ENCODE results near the gene CREM. TPM values are rescaled to one million over a fixed set of nuclear protein-coding genes. Genes with fewer than 3 reads are reported as not detected.
A peak's percentile ranks its signal among the peaks of the same experiment; 100 is the strongest.

The CREM gene
- total and polyA plus RNA-seq, 9 donors, result 41.4 to 58.6 (median 51.8) TPM

DNA sequence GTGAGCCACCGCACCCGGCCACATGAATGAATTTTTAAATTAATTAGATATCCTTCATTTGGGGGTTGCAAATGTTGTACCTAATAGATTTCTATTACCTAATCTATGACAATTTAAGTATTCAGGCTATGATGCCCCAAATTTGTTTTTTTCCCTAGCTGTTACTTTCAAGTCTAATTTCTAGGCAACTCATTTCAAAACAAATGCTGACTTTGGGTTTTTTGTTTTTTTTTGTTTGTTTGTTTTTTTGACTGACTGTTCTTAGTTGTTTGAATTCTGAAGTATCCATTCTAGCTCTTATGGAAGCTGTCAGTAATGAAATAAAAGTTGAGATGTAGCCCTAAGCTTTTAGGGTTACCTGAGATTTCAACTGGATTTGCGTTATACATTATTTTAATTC is 62.3 kb downstream of the CREM start:
- Histone ChIP-seq H3K4me3 (ENCODE audit: low read length) (no peak overlapping the region), H3K36me3 (ENCODE audit: control insufficient read depth, insufficient read depth, low read length) (peaks cover 4% of the 10 kb centered on the region), H3K27ac (ENCODE audit: low read length) (no peak overlapping the region), H3K9me3 (replicated peaks; ENCODE audit: control insufficient read depth, low read depth, low read length) (no peaks in the 10 kb centered on the region), H3K4me1 (ENCODE audit: control insufficient read depth, insufficient read depth, low read length) (peaks cover 4% of the 10 kb centered on the region), H3K27me3 (ENCODE audit: control insufficient read depth, insufficient read depth, low read length) (no peaks in the 10 kb centered on the region)
- DNase-seq, result no peak
- WGBS (ENCODE audit: insufficient coverage), result no CpG with 5 or more reads among the region's 3 CpGs

DNA sequence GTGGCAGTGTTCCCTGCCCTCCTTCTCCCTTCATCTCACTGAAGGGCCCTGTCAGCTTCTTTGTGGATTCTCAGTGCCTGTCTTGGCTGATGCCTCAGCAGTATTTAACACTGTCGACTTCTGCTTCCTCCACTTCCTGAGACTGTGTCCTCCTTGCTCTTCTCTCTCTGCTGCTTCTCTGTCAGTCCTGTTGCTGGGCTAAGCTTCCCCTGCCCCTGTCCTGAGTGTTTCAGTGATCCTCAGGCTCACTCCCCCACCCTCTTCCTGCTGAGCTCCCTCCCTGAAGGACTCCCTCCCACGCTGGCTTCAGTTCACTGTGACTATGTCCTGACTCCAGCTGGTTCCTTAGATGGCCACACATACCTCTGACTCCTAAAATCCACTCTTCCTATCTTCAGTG is 64.9 kb downstream of the CREM start:
- peaks cover 8% of the 10 kb centered on the region for H3K4me1 ChIP-seq (ENCODE audit: control insufficient read depth, insufficient read depth, low read length)
- peak; percentile 77 for DNase-seq
- 29% methylated on average over 2 of the region's 2 CpGs for WGBS (ENCODE audit: insufficient coverage)
- H3K36me3 ChIP-seq (ENCODE audit: control insufficient read depth, insufficient read depth, low read length), result peaks cover 4% of the 10 kb centered on the region
- H3K27ac ChIP-seq (ENCODE audit: low read length), result peak overlapping the region; percentile 71
- no peaks in the 10 kb centered on the region for H3K9me3 ChIP-seq (replicated peaks; ENCODE audit: control insufficient read depth, low read depth, low read length)
- H3K27me3 ChIP-seq (ENCODE audit: control insufficient read depth, insufficient read depth, low read length), result no peaks in the 10 kb centered on the region
- H3K4me3 ChIP-seq (ENCODE audit: low read length), result no peak overlapping the region

DNA sequence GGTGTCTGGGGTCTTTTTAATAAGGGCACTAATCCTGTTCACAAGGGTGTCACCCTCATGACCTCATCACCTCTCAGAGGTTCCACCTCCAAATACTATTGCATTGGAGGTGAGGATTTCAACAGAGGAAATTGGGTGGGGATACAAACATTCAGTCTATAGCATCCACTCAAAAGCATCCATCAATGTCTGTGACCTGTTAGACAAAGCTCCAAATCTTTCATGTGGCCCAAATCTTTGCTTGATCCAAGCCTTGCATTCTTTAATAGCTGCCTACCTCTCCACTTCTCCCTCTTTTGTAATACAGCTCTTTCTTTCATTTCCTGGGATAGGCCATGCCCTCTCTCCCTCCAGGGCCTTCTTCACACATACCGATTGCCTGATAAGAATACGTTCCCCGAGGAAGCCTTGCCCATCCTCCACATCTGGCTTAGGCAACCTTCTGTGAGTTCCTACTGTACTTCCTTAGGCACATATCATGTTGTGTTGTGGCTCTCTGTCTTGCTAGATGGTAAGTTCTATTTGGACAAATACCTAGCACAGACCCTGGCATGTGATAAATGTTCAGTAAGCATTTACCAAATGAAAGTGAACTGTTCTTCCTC is 66.1 kb downstream of the CREM start:
- no peaks in the 10 kb centered on the region for H3K27me3 ChIP-seq (ENCODE audit: control insufficient read depth, insufficient read depth, low read length)
- no peak overlapping the region for H3K4me3 ChIP-seq (ENCODE audit: low read length)
- WGBS (ENCODE audit: insufficient coverage), result 61% methylated on average over 2 of the region's 3 CpGs
- DNase-seq, result no peak
- peaks cover 4% of the 10 kb centered on the region for H3K36me3 ChIP-seq (ENCODE audit: control insufficient read depth, insufficient read depth, low read length)
- no peaks in the 10 kb centered on the region for H3K9me3 ChIP-seq (replicated peaks; ENCODE audit: control insufficient read depth, low read depth, low read length)
- no peak overlapping the region for H3K27ac ChIP-seq (ENCODE audit: low read length)
- H3K4me1 ChIP-seq (ENCODE audit: control insufficient read depth, insufficient read depth, low read length), result peaks cover 8% of the 10 kb centered on the region

DNA sequence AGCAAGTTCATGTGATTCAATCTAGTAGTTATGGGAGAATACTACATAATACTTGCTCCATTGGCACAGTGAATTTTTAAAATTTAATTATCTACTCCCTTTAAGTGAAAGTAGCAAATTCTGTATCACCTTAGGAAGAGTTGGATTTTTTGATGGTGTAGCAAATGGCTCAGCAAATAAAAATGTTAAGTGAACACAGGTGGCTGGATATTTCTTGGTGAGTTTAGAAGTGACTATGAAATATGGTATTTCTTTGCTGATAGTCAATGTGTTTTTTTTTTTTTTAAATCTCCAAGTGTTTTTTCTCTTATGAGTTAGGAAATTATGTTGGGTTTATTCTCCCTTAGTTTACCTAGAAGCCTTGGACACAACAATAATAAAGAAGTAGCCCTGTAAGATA is 67.8 kb downstream of the CREM start:
- Histone ChIP-seq H3K27ac (ENCODE audit: low read length) (peak overlapping the region; percentile 100), H3K4me1 (ENCODE audit: control insufficient read depth, insufficient read depth, low read length) (peaks cover 8% of the 10 kb centered on the region), H3K9me3 (replicated peaks; ENCODE audit: control insufficient read depth, low read depth, low read length) (no peaks in the 10 kb centered on the region)

DNA sequence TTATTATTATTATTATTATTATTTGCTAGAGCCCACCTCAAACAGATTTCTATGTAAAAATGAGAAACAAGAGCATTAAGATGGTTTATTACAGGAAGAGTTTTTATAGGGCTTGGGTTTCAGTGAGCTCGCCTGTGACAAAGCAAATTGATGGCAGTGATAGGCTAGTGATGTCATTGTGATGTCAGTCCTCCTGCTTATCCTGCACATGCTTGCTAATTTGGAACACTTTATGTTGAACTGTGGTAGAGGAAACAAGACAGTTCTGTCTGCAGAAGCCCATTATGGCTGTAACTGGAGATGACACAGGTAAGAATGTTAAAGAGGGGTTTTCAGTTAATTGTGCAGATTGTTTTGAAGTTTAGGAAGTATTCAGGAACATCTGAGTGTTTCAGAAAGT is 68.3 kb downstream of the CREM start:
- Histone ChIP-seq H3K4me1 (ENCODE audit: control insufficient read depth, insufficient read depth, low read length) (peaks cover 8% of the 10 kb centered on the region), H3K9me3 (replicated peaks; ENCODE audit: control insufficient read depth, low read depth, low read length) (no peaks in the 10 kb centered on the region), H3K27ac (ENCODE audit: low read length) (peak overlapping the region; percentile 100), H3K27me3 (ENCODE audit: control insufficient read depth, insufficient read depth, low read length) (no peaks in the 10 kb centered on the region), H3K36me3 (ENCODE audit: control insufficient read depth, insufficient read depth, low read length) (peaks cover 4% of the 10 kb centered on the region), H3K4me3 (ENCODE audit: low read length) (peak overlapping the region; percentile 47)
- peak; percentile 75 for DNase-seq
- WGBS (ENCODE audit: insufficient coverage), result 25% methylated on average over 1 of the region's 1 CpG

More for the DNA sequence above, 67.8 kb downstream of the CREM start:
- DNase-seq, result no peak
- Histone ChIP-seq H3K36me3 (ENCODE audit: control insufficient read depth, insufficient read depth, low read length) (peaks cover 4% of the 10 kb centered on the region), H3K27me3 (ENCODE audit: control insufficient read depth, insufficient read depth, low read length) (no peaks in the 10 kb centered on the region), H3K4me3 (ENCODE audit: low read length) (no peak overlapping the region)

DNA sequence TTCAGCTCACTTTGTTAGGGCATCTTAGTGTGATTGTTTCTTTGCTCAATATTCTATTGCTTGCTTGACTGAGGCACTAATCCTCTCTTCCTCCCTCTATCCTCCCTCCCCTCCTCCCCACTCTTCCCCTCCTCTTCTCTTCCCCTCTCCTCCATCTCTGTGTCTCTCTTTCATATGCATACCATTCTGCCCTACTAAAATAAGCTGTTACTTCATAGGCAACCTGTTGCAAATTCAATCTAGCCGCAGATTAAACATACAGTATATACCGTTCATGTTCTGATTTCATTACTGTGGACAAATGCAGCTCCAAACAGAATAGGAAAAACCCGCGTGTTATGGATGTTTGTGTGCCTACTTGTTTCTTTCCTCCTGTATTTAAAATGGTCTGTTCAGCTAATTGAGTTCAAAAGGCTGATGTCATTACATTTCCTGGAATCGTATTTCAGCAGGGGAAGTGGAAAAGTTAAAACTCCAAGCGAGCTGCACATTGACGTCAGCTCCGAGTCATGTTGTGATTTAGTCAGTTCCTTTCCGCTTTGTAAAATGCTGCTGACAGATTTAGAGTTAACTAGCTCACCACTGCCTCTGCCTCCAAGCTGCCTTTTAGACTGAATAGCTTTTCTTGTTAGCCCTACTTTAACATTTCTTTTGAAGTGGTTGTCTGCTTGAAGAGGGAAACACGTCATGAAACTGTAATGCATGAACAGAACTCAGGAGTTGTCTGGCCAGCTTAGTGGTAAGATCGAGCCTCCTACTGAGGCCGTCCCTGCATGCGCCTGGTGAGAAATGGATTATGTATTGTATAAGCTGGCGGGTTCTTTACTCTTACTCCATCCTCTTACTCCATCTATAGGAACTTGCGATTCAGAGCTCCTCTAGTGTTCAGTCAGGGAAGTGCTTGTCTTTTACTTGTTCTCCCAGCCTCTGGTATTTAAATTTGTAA is 69.0 kb downstream of the CREM start:
- H3K27me3 ChIP-seq (ENCODE audit: control insufficient read depth, insufficient read depth, low read length), result no peaks in the 10 kb centered on the region
- WGBS (ENCODE audit: insufficient coverage), result 0% methylated on average over 5 of the region's 15 CpGs
- H3K36me3 ChIP-seq (ENCODE audit: control insufficient read depth, insufficient read depth, low read length), result peaks cover 4% of the 10 kb centered on the region
- peaks cover 8% of the 10 kb centered on the region for H3K4me1 ChIP-seq (ENCODE audit: control insufficient read depth, insufficient read depth, low read length)
- H3K27ac ChIP-seq (ENCODE audit: low read length), result peak overlapping the region; percentile 100
- H3K9me3 ChIP-seq (replicated peaks; ENCODE audit: control insufficient read depth, low read depth, low read length), result no peaks in the 10 kb centered on the region
- peak overlapping the region; percentile 47 for H3K4me3 ChIP-seq (ENCODE audit: low read length)
- peak; percentile 99 for DNase-seq

DNA sequence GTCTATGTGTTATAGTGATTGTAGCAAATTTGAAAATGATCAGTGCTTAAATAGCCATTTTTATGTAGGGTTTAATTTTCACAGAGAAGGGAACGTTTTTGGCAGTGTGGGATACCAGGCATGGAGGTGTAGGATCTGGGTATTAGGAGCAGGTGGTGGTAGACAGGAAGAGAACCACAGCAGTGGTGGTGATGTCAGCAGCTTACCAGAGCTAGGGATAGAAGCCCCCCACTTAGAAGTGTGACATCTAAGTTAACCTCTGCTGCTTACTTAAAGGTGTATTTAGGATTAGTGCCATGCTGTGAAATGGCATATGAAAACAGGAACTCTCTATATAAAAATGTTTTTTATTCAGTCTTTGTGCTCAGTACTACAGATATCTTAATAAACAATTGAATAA is 73.8 kb downstream of the CREM start:
- Histone ChIP-seq H3K4me1 (ENCODE audit: control insufficient read depth, insufficient read depth, low read length) (no peaks in the 10 kb centered on the region), H3K9me3 (replicated peaks; ENCODE audit: control insufficient read depth, low read depth, low read length) (no peaks in the 10 kb centered on the region), H3K4me3 (ENCODE audit: low read length) (no peak overlapping the region), H3K36me3 (ENCODE audit: control insufficient read depth, insufficient read depth, low read length) (no peaks in the 10 kb centered on the region), H3K27me3 (ENCODE audit: control insufficient read depth, insufficient read depth, low read length) (no peaks in the 10 kb centered on the region), H3K27ac (ENCODE audit: low read length) (no peak overlapping the region)
- WGBS (ENCODE audit: insufficient coverage), result 54% methylated on average over 1 of the region's 1 CpG
- DNase-seq, result no peak

DNA sequence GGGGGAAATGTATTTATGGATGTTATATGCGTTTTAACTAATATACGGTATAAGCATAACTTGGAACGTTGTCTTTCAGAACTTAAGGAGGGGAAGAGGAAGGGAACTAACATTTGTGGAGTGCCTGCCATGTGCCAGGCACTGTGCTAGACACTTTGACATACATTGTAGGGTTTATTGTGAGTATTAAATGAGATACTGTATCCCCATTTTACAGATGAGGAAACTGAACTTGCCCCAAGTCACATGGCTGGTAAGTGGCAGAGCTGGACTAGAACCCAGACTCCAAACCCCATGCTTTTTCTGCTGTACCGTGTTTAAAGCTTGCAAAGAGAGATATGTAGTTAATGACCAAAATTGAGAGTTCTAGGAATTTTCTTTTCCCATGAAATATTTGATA is 74.6 kb downstream of the CREM start:
- DNase-seq, result no peak
- H3K27me3 ChIP-seq (ENCODE audit: control insufficient read depth, insufficient read depth, low read length), result no peaks in the 10 kb centered on the region
- no peaks in the 10 kb centered on the region for H3K36me3 ChIP-seq (ENCODE audit: control insufficient read depth, insufficient read depth, low read length)
- H3K4me1 ChIP-seq (ENCODE audit: control insufficient read depth, insufficient read depth, low read length), result no peaks in the 10 kb centered on the region
- 69% methylated on average over 3 of the region's 4 CpGs for WGBS (ENCODE audit: insufficient coverage)
- no peaks in the 10 kb centered on the region for H3K9me3 ChIP-seq (replicated peaks; ENCODE audit: control insufficient read depth, low read depth, low read length)
- H3K27ac ChIP-seq (ENCODE audit: low read length), result no peak overlapping the region
- no peak overlapping the region for H3K4me3 ChIP-seq (ENCODE audit: low read length)

DNA sequence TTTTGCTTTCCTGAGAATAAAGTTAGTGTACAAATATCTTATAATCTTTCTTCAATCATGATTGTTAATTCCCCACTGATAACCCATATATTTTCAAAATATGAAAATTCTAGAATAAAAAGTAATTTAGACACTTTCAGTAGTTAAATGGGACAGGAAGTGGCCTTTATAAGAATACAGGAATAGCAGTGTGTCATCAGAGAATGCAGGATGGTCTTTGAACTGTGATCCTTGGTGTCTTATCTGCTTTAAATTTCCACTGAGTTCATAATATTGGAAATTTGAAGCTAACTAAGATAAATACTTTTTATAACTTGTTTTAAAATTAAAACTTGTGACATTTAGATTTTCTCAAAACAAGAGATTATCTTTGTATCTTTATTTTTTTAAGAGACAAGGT is 75.4 kb downstream of the CREM start:
- H3K9me3 ChIP-seq (replicated peaks; ENCODE audit: control insufficient read depth, low read depth, low read length), result no peaks in the 10 kb centered on the region
- H3K27ac ChIP-seq (ENCODE audit: low read length), result no peak overlapping the region
- H3K4me1 ChIP-seq (ENCODE audit: control insufficient read depth, insufficient read depth, low read length), result peaks cover 2% of the 10 kb centered on the region
- peaks cover 3% of the 10 kb centered on the region for H3K36me3 ChIP-seq (ENCODE audit: control insufficient read depth, insufficient read depth, low read length)
- DNase-seq, result no peak
- no peaks in the 10 kb centered on the region for H3K27me3 ChIP-seq (ENCODE audit: control insufficient read depth, insufficient read depth, low read length)
- H3K4me3 ChIP-seq (ENCODE audit: low read length), result no peak overlapping the region

DNA sequence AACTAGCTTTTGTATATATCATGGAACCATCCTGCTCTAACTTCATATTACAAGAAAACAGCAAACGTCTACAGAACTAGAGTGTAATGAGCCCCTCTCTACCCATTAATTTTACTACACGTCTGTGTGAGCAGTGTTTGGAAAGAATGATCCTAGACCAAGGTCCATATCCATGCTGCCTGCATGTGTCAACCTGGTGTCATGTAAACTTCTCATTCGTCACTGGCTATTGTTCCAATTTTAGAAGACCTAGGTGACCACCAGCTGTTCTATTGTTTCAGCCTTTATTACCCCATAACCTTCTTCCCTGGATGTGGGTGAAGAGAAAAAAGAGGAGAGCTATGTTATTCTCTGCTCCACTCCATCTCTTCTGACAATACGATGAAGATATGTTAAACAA is 77.1 kb downstream of the CREM start:
- DNase-seq, result no peak
- H3K36me3 ChIP-seq (ENCODE audit: control insufficient read depth, insufficient read depth, low read length), result peaks cover 3% of the 10 kb centered on the region
- no peak overlapping the region for H3K27ac ChIP-seq (ENCODE audit: low read length)
- H3K4me3 ChIP-seq (ENCODE audit: low read length), result no peak overlapping the region
- no peaks in the 10 kb centered on the region for H3K9me3 ChIP-seq (replicated peaks; ENCODE audit: control insufficient read depth, low read depth, low read length)
- WGBS (ENCODE audit: insufficient coverage), result no CpG with 5 or more reads among the region's 4 CpGs
- H3K27me3 ChIP-seq (ENCODE audit: control insufficient read depth, insufficient read depth, low read length), result no peaks in the 10 kb centered on the region
- H3K4me1 ChIP-seq (ENCODE audit: control insufficient read depth, insufficient read depth, low read length), result peaks cover 4% of the 10 kb centered on the region

Data from muscle of leg (tissue), 11 donors.